Inflammatory macrophage treated with lipopolysaccharide for 1 hour (primary cell): ENCODE results near the gene HTRA1.
A peak's percentile ranks its signal among the peaks of the same experiment; 100 is the strongest.

ENCODE experiments used
- DNase-seq, 2 donors: peaks; one replicate each; pipeline ENCODE4 v3.0.0-alpha.2; 2020 to 2022

Gene HTRA1

DNA sequence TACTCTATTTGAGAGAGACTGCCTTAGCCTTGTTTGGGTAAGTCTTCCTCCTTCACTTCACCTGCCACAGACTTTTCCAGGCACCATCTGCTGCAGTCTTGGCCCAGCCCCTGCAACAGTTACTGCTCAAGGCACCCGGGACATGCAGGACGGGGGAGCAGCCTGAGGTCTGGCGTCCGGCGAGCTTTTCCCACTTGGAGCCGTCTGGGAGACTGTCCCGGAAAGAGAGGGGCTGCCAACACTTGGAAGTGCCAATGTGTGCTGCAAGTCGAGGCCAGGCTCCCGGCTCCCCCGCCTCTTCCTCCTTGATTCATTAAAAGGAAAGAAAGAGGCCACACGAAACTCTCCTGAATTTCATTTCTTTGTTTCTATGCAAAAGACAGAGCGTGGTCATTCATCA lies 13.7 kb downstream of the HTRA1 start:
- no peak for DNase-seq

- no peak for DNase-seq
These were observed 14.4 kb downstream of the HTRA1 start for GRCh38 chr10:122475591-122476332.

DNA sequence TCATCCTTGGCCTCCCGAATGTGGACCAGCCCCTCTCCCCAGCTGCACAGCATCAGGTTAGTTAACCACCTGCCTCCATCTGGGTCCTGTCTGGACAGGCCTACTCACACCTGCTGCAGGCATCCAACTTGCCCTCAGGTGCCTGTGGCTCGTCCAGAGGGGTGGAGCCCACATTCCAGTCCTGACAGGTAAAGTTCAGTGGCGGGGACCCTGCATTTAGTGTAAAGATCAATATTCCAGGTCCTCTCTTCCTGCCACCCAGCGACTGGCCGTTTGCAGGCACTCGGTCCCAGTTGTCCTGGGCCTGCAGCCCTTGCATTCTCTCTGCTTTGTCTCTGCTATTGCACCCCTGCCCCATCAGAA lies 15.0 kb downstream of the HTRA1 start:
- DNase-seq = no peak

GRCh38 chr10:122477436-122477835 lies 16.1 kb downstream of the HTRA1 start:
- no peak for DNase-seq

GRCh38 chr10:122478971-122479370 lies 17.6 kb downstream of the HTRA1 start:
- no peak for DNase-seq

DNA sequence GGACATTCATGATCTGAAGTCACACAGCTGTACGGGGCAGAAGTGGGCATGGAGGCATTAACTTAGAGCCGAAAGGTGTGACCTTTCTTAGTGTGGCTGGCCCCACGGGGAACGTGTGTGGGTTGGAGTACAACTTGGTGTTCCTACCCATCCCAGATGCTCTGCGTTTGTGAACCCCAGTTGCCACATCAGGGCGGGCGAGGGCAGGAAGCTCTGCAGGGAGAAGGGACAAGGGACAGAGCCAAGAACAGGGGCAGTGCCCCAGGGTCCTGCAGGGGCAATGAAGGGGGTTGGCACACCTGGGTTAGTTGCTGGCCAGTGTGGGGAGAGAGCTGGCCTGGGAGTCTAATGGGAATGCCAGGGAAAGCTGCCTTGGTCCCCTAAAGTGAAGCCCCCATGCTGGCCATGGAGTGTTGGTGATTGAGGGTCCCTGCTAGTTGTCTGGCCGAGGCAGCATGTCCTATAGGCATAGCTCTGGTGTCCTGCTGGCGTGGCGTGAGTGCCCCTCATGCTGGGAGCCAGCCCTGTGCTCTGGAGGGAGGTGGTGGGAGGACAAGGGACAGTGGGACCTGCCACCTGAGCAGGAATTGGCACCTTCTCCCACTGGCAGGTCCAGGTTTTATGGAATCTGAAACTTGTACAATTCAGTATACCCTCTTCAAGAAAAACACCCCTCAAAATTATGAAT lies 18.9 kb downstream of the HTRA1 start:
- DNase-seq = no peak

DNA sequence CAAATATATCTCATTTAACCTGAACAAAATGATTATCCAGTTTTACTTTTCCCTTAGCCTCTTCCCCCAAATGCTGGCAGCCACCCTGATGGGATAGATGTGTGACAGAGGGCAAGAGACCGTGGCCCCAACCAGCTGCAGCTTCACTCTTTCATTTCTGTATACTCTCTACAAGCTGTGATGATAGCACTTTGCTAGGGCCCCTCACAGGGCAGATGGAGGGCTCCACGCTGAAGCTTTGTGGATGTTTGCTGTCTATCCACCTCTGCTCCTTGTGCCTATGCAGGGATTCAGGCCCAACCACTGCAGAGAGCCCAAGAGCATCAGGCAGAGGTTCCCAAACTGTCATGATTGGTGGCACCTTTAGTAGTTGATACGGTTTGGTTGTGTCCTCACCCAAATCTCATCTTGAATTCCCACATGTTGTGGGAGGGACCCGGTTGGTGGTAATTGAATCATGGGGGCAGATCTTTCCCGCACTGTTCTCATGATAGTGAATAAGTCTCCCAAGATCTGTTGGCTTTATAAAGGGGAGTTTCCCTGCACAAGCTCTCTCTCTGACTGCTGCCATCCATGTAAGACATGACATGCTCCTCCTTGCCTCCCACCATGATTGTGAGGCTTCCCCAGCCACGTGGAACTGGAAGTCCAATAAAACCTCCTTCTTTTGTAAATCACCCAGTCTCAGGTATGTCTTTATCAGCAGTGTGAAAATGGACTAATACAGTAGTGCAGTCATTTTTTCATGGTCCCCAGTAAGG lies 20.1 kb downstream of the HTRA1 start:
- DNase-seq = no peak

GRCh38 chr10:122484276-122485060 lies 23.1 kb downstream of the HTRA1 start:
- no peak for DNase-seq

DNA sequence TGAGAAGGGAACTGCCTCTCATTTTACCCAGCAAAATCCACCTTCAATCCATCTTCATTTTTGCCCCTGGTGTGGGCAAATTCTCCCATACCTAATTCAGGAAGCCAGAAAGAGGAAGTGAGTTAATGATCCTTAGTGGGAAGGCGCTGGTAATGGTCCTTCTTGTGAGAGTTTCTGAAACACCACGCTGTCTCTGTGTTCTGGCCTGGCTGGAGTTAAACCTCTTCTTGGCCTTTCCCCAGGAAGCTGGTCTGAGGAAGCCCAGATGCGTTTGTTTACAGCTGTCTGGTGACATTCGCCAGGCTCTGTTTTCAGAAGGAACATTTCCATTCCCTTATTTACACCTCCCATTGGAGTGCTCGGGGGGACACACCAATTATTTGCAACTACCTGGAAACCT lies 24.3 kb downstream of the HTRA1 start:
- DNase-seq = peak; percentile 28 to 51

DNA sequence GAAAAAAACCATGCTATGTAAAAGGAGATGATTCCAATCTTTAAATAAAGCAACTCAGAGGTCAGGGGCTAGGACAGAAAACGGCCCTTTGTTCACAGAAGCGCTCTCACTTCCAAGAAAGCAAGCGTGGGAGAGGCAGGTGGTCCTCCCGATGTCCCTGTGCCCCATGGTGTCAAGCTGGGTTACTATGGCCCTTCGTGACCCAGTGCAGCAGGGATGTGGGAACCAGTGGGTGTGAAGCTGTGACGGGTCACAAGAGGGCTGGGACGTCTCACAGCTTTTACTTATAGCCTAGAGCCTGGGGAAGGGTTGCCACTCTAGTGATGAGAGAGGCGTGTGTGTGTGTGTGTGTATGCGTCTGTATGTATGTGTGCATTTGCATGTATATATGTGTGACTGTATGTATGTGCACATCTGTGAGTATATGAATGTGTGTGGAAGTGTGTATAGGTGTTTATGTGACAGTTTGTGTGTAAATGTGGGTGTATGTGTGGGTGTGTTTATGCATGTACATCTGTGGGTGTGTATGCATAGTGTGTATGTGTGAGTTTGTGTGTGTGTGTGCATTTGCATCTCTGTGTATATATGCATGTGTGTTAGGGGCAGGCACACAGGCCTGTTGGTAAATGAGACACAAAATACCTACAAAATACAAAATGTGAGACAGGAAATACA lies 25.2 kb downstream of the HTRA1 start:
- no peak for DNase-seq

GRCh38 chr10:122487174-122487765 lies 25.9 kb downstream of the HTRA1 start:
- DNase-seq = peak in 1 of 2 donors; percentile 59

DNA sequence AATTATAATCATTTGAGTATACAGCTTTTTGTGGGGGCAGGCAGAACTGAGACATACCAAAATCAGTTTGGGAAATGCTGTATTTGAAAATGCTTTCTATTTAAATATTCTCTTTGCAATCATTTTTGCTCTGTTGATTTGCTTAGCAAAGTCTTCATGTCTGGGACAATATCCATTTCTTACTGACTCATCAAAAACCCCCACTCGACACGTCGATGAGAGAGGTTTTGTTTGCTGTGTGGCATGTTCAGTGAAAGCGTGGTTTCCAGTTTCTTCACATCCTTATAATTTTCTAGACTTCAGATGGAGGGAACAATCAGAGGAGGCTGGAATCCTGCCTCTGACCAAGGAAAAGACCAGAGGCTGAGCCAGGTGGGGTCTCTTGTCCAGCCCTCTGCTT lies 28.9 kb downstream of the HTRA1 start:
- DNase-seq = no peak

DNA sequence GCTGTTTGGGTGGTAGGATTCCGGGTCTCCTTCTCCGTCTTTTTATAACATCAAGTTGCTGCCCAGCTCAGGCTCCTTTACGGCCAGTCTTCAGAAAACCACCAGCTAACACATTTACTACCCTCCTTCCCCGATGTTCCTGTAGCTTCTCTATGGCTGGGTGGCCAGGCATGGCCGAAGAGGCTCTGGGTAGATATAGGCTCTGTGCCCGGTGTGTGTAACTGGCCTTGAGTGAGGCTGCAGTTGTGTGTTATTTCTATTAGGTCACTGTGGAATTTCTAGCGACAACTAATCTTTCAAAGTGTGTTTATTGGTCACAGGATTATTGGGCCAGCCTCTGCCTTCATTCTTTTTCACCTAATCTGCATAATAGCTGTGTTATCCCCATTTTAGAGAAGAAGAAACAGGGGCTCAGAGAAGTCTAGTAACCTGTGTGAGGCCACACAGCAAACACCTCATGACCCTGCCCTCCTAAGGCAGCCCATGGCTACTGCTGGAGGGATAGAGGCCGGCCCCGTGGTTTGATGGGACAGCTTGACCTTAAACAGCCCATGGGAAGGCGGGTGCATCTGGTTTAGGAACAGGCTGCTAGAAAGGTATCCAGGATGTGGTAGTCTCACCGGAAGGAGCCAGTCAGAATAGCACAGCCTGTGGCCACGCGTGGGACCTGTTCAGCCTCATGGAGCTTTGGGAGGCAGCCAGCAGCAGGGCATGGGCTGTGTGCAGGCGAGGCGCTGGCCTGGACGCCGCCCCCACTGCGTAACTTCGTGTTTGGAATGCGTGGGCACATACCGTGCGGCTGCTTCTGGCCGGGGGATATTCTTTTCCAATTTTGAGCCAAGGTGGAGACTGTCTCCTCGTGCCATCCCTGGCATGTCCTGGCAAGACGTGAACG lies 29.7 kb downstream of the HTRA1 start:
- DNase-seq = no peak

DNA sequence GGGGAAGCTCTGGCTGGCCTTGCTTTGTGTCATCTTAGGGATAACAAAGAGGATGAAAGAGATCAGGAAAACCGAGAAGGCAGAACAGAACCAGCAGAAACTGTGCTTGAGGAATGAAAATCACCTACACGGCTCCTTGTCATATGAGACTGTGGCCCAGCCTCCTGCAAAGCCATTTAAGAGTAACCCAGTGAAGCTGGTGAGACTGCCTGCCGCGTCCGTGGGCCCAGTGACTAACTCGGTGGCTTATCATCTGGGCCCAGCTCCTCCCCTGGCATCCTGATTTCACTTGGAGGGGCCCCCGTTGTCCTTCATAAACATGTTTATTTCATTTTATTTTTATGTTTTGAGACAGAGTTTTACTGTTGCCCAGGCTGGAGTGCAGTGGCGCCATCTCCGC lies 30.7 kb downstream of the HTRA1 start:
- DNase-seq = no peak

GRCh38 chr10:122492999-122493481 lies 31.7 kb downstream of the HTRA1 start:
- DNase-seq = no peak

DNA sequence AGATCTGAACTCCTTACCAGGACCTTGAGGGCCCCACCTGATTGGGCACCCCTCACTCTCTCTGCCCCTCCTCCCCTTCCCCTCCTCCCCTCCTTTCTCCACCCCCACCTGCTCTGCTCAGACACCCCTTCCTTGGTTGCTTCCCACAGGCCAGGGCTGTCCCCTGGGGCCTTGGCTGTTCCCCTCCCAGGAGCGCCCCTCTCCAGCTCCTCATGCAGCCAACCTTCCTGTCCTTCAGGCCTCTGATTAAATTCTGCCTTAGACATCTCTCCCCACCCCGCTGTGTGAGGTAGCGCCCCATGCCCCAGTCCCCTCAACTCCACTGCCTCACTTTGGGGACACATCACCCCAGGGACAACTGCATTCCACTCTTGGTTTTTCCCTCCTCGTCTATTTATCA lies 32.4 kb downstream of the HTRA1 start:
- DNase-seq = no peak

GRCh38 chr10:122494173-122494820 lies 32.9 kb downstream of the HTRA1 start:
- no peak for DNase-seq

DNA sequence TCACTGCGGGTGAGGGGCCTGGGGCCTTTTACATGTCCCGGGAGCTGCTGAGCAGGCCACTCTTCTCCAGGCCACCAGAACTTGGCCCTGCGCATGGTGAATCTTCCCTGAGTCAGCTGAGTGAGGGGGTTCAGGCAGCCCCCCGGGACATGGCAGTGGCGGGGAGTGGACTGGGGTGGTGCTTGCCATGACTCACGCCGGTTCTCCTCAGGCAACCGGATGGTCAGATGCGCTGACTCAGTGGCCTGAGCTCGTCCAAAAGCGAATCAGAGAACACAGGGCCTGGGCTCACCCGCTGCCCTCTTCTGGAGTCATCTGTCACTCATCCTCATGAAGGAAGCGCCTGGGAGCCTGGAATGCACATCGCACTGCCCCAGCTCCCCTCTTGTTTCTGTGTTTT lies 33.5 kb downstream of the HTRA1 start:
- DNase-seq = no peak

DNA sequence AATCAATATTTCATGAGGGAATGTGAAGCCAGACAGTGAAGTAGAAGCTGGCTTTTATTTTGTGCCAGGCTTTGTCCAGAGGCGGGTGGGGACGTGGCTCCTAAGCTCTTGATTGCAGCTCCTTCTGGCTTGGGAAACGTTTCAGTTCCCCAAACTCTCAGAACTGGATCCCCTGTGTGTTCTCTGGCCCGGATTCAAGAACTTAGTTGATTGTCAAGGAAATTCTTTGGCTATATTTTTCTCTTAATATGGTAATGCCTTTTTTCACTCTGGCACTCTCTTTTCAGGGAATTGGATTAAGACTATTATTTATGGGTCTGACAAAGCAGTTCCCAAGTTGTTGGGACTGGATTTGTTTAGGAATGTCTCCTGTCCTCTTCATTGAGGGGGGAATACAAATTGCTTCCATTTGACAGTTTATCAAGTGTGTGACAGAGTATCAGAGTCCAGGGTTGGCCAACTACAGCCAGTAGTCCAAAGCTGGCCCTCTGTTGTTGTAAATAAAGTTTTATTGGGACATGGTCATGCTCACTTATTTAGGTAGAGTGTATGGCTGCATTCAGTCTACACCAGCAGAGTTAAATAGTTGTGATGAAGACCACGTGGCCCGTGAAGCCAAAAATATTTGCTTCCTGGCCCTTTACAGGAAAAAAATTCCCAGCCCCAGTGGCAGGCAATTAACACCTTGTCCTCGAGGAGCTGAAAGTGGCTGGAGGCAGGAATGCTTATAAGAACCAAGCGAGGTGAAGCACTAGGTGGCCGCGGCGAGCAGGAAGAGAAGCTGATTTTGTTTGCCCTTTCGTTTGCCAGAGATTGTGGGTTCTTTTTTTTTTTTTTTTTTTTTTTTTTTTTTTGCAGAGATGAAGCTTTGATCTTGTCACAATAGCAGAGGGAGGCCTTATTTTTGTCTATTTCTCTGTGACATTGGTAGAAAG lies 34.3 kb downstream of the HTRA1 start:
- peak in 1 of 2 donors; percentile 6 for DNase-seq
